MCF 10A (cell line): ENCODE results near the gene CCDC178. TPM values are rescaled to one million over a fixed set of nuclear protein-coding genes. Genes with fewer than 3 reads are reported as not detected.

Experiments
- BruUV-seq: library from RNA; stranded (reverse); fragments of 400-500 nt; replicated peaks from 2 replicates; lab custom pipeline; 2021; lab: Mats Ljungman, UMichigan
- CTCF ChIA-PET: fragments of 300-600 bp; sonication (Branson Sonifier 250); formaldehyde crosslinking; extraction: SDS; loops from one replicate; lab custom pipeline; 2021; ENCODE audit warnings: antibody characterized with exemption, inconsistent platforms; lab: Yijun Ruan, JAX
- POLR2A ChIA-PET: fragments of 300-600, 350-650 bp; sonication (Branson Sonifier 250); formaldehyde crosslinking; extraction: SDS; loops from one replicate; lab custom pipeline; 2020; ENCODE audit warnings: antibody characterized with exemption, inconsistent platforms; lab: Yijun Ruan, JAX
- DNase-seq: peaks from one replicate; pipeline ENCODE4 v3.0.0-alpha.2; 2018; ENCODE audit not compliant: unreplicated experiment
- H3K27ac Mint-ChIP-seq: one replicate; pipeline ENCODE4 v1.8.0; 2022; ENCODE audit warnings: mild to moderate bottlenecking, low read depth, mixed read lengths; ENCODE audit not compliant: unreplicated experiment
- H3K27me3 Mint-ChIP-seq: one replicate; pipeline ENCODE4 v1.8.0; 2022; ENCODE audit warnings: mixed read lengths; ENCODE audit not compliant: insufficient read depth, unreplicated experiment
- H3K36me3 Mint-ChIP-seq: one replicate; pipeline ENCODE4 v1.8.0; 2022; ENCODE audit warnings: mild to moderate bottlenecking, moderate library complexity, mixed read lengths; ENCODE audit not compliant: insufficient read depth, unreplicated experiment
- H3K4me1 Mint-ChIP-seq: one replicate; pipeline ENCODE4 v1.8.0; 2022; ENCODE audit warnings: mixed read lengths; ENCODE audit not compliant: insufficient read depth, unreplicated experiment
- H3K4me3 Mint-ChIP-seq: one replicate; pipeline ENCODE4 v1.8.0; 2022; ENCODE audit warnings: mild to moderate bottlenecking, moderate library complexity, mixed read lengths; ENCODE audit not compliant: unreplicated experiment
- H3K9me3 Mint-ChIP-seq: one replicate; pipeline ENCODE4 v1.8.0; 2022; ENCODE audit warnings: mixed read lengths; ENCODE audit not compliant: unreplicated experiment
- intact Hi-C: fragments of 100-400 bp; cut with micrococcal nuclease; formaldehyde crosslinking; loops from 2 replicates; pipeline ENCODE4 v1.14.1; 2022
- total RNA-seq: library from RNA; stranded (reverse); gene quantifications from 2 replicates; pipeline ENCODE4 v1.2.3, GENCODE V29; 2022
- TF ChIP-seq, protein P1 (sequence below): fragments of 200-600 bp; IDR thresholded peaks from one replicate; pipeline ENCODE4 v1.8.0; 2022; ENCODE audit warnings: antibody characterized with exemption, mild to moderate bottlenecking; ENCODE audit not compliant: unreplicated experiment

The CCDC178 gene
- total RNA-seq, 1 experiment from 2014 or later = 0.19 TPM

DNA sequence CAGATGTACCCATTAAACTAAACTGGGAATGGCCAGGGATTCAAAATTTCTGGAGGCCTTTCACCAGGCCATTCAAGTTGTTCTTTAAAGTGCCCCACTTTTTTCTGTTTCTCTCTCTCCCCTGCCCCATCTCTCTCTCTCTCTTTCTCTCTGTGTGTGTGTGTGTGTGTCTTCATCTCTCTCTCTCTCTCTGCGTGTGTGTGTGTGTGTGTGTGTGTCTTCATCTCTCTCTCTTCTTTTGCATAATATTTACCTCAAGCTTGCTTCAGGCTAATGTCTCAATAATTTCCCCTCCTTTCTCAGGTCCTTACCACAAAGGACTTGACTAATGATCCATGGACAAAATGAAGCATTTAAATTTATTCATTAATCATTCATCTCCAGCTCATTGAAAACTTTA, 503.5 kb downstream of the CCDC178 start:
- Mint-ChIP-seq H3K9me3 (no peaks in the 10 kb centered on the region), H3K4me3 (no peak overlapping the region), H3K27ac (no peak overlapping the region), H3K27me3 (peaks cover 55% of the 10 kb centered on the region), H3K36me3 (no peaks in the 10 kb centered on the region), H3K4me1 (peaks cover 5% of the 10 kb centered on the region)
- no peak for DNase-seq
- BruUV-seq = no TSS peak
- TF ChIP-seq, protein P1, sequence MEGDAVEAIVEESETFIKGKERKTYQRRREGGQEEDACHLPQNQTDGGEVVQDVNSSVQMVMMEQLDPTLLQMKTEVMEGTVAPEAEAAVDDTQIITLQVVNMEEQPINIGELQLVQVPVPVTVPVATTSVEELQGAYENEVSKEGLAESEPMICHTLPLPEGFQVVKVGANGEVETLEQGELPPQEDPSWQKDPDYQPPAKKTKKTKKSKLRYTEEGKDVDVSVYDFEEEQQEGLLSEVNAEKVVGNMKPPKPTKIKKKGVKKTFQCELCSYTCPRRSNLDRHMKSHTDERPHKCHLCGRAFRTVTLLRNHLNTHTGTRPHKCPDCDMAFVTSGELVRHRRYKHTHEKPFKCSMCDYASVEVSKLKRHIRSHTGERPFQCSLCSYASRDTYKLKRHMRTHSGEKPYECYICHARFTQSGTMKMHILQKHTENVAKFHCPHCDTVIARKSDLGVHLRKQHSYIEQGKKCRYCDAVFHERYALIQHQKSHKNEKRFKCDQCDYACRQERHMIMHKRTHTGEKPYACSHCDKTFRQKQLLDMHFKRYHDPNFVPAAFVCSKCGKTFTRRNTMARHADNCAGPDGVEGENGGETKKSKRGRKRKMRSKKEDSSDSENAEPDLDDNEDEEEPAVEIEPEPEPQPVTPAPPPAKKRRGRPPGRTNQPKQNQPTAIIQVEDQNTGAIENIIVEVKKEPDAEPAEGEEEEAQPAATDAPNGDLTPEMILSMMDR = no peak
- CTCF ChIA-PET = no interaction called here
- POLR2A ChIA-PET = interaction anchor here (1.2 kb wide), 1 partner anchor 246 kb away, joined by 3 read pairs; no protein-coding TSS in a partner anchor
- intact Hi-C loops = no loop called here

DNA sequence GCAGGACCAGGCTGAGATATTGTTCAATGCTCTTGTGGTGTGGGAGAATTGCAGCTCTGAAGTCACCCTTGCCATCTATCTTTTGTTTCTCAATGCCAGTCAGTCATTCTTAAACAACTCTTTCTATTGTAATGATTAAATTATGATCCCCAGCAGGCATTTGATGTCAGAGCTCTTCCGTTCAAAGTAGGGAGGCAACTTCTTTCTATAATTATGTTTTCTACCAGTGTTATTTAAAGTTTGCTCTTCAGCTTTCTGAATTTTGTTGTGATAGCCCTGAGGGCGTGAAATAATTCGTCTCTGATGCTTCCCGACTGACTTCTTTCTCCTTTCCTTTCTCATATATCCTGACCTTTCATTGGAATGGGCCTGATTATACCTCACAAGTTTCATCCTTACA, 506.3 kb downstream of the CCDC178 start:
- intact Hi-C loops = no loop called here
- ChIA-PET POLR2A (interaction anchor here (0.6 kb wide), 1 partner anchor 674 kb away, joined by 3 read pairs; no protein-coding TSS in a partner anchor), CTCF (interaction anchor here (0.5 to 1.1 kb wide), 5 partner anchors 8 to 266 kb away, joined by 3 to 4 read pairs (median 3); no protein-coding TSS in a partner anchor)
- TF ChIP-seq, protein P1 = no peak
- Mint-ChIP-seq H3K9me3 (no peaks in the 10 kb centered on the region), H3K27ac (no peak overlapping the region), H3K27me3 (peaks cover 38% of the 10 kb centered on the region), H3K36me3 (no peaks in the 10 kb centered on the region), H3K4me3 (no peak overlapping the region), H3K4me1 (peaks cover 5% of the 10 kb centered on the region)
- no peak for DNase-seq
- BruUV-seq = no TSS peak

GRCh38 chr18:32930695-32931301, 509.7 kb downstream of the CCDC178 start:
- Mint-ChIP-seq H3K27ac (no peak overlapping the region), H3K4me1 (peaks cover 5% of the 10 kb centered on the region), H3K4me3 (no peak overlapping the region), H3K9me3 (no peaks in the 10 kb centered on the region), H3K27me3 (peaks cover 17% of the 10 kb centered on the region), H3K36me3 (no peaks in the 10 kb centered on the region)
- ChIA-PET CTCF (interaction anchor here (0.7 to 2.0 kb wide), 9 partner anchors 13 to 236 kb away, joined by 3 to 14 read pairs (median 3); no protein-coding TSS in a partner anchor), POLR2A (interaction anchor here (0.7 kb wide), 1 partner anchor 216 kb away, joined by 4 read pairs; no protein-coding TSS in a partner anchor)
- TF ChIP-seq, protein P1 = peak; percentile 61
- no TSS peak for BruUV-seq
- intact Hi-C loops = loop anchor here (1.0 kb wide), 2 partner anchors 31 to 216 kb away; no protein-coding TSS in a partner anchor
- DNase-seq = peak; percentile 39

- ChIA-PET POLR2A (no interaction called here), CTCF (interaction anchor here (0.5 to 0.6 kb wide), 2 partner anchors 35 to 60 kb away, joined by 3 read pairs; no protein-coding TSS in a partner anchor)
- H3K27me3 Mint-ChIP-seq = peaks cover 9% of the 10 kb centered on the region
- H3K27ac Mint-ChIP-seq = no peak overlapping the region
- no peaks in the 10 kb centered on the region for H3K36me3 Mint-ChIP-seq
- intact Hi-C loops = no loop called here
- BruUV-seq = no TSS peak
- H3K9me3 Mint-ChIP-seq = no peaks in the 10 kb centered on the region
- H3K4me3 Mint-ChIP-seq = no peak overlapping the region
- TF ChIP-seq, protein P1 = no peak
- H3K4me1 Mint-ChIP-seq = peaks cover 1% of the 10 kb centered on the region
- no peak for DNase-seq
Observed at GRCh38 chr18:32929213-32929612, 511.3 kb downstream of the CCDC178 start.
